ENCODE measurements around the gene FANCM. TPM values are rescaled to one million over a fixed set of nuclear protein-coding genes. Genes with fewer than 3 reads are reported as not detected.

The FANCM gene
- total RNA-seq, 2 donors from 2014 or later = 4.7 to 8.8 TPM

GRCh38 chr14:45095143-45095542 is 40.6 kb upstream of the FANCM start:
- Histone ChIP-seq H3K9ac (ENCODE audit: low read depth in 2 of 2, low read length in 2 of 2) (no peak overlapping the region), H3K4me3 (no peak overlapping the region), H3K9me3 (no peaks in the 10 kb centered on the region), H3K36me3 (no peaks in the 10 kb centered on the region), H3K4me1 (no peaks in the 10 kb centered on the region), H3K27me3 (no peaks in the 10 kb centered on the region), H3K27ac (no peak overlapping the region)
- DNase-seq = no peak
- intact Hi-C loops (cut with DNase I) = no loop called here
- TF ChIP-seq CTCF (IDR thresholded peaks at IDR 0.05) = no peak

GRCh38 chr14:45096218-45096617 is 39.5 kb upstream of the FANCM start:
- Histone ChIP-seq H3K4me1 (no peaks in the 10 kb centered on the region), H3K9ac (ENCODE audit: low read depth in 2 of 2, low read length in 2 of 2) (no peak overlapping the region), H3K27me3 (no peaks in the 10 kb centered on the region), H3K27ac (no peak overlapping the region), H3K36me3 (peaks cover 4% of the 10 kb centered on the region), H3K4me3 (no peak overlapping the region), H3K9me3 (no peaks in the 10 kb centered on the region)
- intact Hi-C loops (cut with DNase I) = no loop called here
- TF ChIP-seq CTCF (IDR thresholded peaks at IDR 0.05) = no peak
- DNase-seq = no peak

GRCh38 chr14:45103806-45104205 is 31.9 kb upstream of the FANCM start:
- no peak for DNase-seq
- intact Hi-C loops (cut with DNase I) = no loop called here
- Histone ChIP-seq H3K9me3 (no peaks in the 10 kb centered on the region), H3K4me1 (no peaks in the 10 kb centered on the region), H3K36me3 (peaks cover 5% of the 10 kb centered on the region), H3K27ac (no peak overlapping the region), H3K27me3 (no peaks in the 10 kb centered on the region), H3K4me3 (no peak overlapping the region), H3K9ac (ENCODE audit: low read depth in 2 of 2, low read length in 2 of 2) (no peak overlapping the region)
- no peak for TF ChIP-seq CTCF (IDR thresholded peaks at IDR 0.05)

GRCh38 chr14:45104561-45104960 is 31.2 kb upstream of the FANCM start:
- H3K9ac ChIP-seq (ENCODE audit: low read depth in 2 of 2, low read length in 2 of 2) = no peak overlapping the region
- DNase-seq = no peak
- intact Hi-C loops (cut with DNase I) = no loop called here
- no peaks in the 10 kb centered on the region for H3K27me3 ChIP-seq
- H3K4me1 ChIP-seq = no peaks in the 10 kb centered on the region
- H3K36me3 ChIP-seq = peaks cover 5% of the 10 kb centered on the region
- no peak for TF ChIP-seq CTCF (IDR thresholded peaks at IDR 0.05)
- H3K4me3 ChIP-seq = no peak overlapping the region
- H3K27ac ChIP-seq = no peak overlapping the region
- no peaks in the 10 kb centered on the region for H3K9me3 ChIP-seq

GRCh38 chr14:45112896-45113781 is 22.6 kb upstream of the FANCM start:
- peaks cover 15% of the 10 kb centered on the region for H3K36me3 ChIP-seq
- H3K27me3 ChIP-seq = no peaks in the 10 kb centered on the region
- no peak overlapping the region for H3K4me3 ChIP-seq
- DNase-seq = no peak
- peaks cover 4% of the 10 kb centered on the region for H3K4me1 ChIP-seq
- H3K9ac ChIP-seq (ENCODE audit: low read depth in 2 of 2, low read length in 2 of 2) = no peak overlapping the region
- intact Hi-C loops (cut with DNase I) = no loop called here
- TF ChIP-seq CTCF (IDR thresholded peaks at IDR 0.05) = no peak
- no peak overlapping the region for H3K27ac ChIP-seq
- H3K9me3 ChIP-seq = no peaks in the 10 kb centered on the region

Measured in colonic mucosa (tissue), 4 donors.